A549 (cell line): Measurements from ENCODE around the gene SH3RF3.

ENCODE experiments used
- CHD2 ChIP-seq: fragments of 150-350 bp; IDR thresholded peaks from 2 replicates; pipeline ENCODE4 v1.6.1; 2014; ENCODE audit warnings: low read length; ENCODE audit not compliant: partially characterized antibody
- POLR2A ChIP-seq: IDR thresholded peaks from 2 replicates; pipeline ENCODE4 v1.6.1; 2012; ENCODE audit warnings: mild to moderate bottlenecking, low read length
- TF ChIP-seq, protein P1 (sequence below): fragments of >200 bp; sonication (Bioruptor Twin); formaldehyde crosslinking; IDR thresholded peaks from 3 replicates; pipeline ENCODE4 v1.5.1; 2016

DNA sequence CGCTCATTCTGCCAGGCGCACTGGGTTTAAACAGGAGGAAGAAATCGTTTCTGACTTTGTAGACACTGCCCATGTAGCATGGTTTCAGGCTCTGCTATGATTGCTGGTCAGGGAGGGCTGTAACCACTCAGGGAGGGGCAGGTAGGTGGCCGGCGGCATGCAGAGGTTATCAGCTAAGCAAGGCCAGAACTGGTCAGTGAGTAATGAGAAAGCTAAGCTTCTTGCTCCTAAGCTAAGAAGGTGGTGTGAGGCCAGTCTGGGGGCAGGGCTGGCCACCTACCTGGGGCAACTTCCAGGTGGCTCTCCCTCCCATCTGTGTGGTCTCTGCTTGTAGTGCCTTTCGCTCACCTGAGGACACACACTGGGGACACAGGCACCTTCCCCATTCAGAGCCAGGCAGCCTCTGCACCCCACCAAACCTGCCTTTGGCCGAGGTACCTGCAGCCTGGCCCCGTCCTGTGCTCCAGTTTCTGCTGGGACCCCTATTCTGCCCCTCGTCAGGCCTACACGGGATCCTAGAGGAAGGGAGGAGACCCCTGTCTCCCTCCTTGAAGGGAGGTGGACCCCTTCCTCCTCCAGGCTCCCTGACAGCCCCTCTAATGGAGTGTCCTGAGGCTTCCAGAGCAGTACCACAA lies 288.8 kb downstream of the SH3RF3 start:
- TF ChIP-seq POLR2A (no peak), CHD2 (no peak)
- TF ChIP-seq, protein P1, sequence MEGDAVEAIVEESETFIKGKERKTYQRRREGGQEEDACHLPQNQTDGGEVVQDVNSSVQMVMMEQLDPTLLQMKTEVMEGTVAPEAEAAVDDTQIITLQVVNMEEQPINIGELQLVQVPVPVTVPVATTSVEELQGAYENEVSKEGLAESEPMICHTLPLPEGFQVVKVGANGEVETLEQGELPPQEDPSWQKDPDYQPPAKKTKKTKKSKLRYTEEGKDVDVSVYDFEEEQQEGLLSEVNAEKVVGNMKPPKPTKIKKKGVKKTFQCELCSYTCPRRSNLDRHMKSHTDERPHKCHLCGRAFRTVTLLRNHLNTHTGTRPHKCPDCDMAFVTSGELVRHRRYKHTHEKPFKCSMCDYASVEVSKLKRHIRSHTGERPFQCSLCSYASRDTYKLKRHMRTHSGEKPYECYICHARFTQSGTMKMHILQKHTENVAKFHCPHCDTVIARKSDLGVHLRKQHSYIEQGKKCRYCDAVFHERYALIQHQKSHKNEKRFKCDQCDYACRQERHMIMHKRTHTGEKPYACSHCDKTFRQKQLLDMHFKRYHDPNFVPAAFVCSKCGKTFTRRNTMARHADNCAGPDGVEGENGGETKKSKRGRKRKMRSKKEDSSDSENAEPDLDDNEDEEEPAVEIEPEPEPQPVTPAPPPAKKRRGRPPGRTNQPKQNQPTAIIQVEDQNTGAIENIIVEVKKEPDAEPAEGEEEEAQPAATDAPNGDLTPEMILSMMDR: no peak
